Activated CD8-positive, alpha-beta T cell treated with anti-CD3 and anti-CD28 coated beads for 36 hours (primary cell): ENCODE measurements around the gene PPP2R2C. TPM values are rescaled to one million over a fixed set of nuclear protein-coding genes. Genes with fewer than 3 reads are reported as not detected.

Experiments used
- ATAC-seq: fragments of 200-7000 bp; cut with Tn5 transposase; one replicate; pipeline ENCODE4 v1.10.0; 2021; ENCODE audit warnings: mild to moderate bottlenecking, moderate library complexity
- CTCF ChIA-PET: fragments of 350-600 bp; sonication (Branson Sonifier 250); formaldehyde crosslinking; loops from one replicate; lab custom pipeline; 2021; ENCODE audit warnings: antibody characterized with exemption; lab: Charles Lee
- POLR2A ChIA-PET: fragments of 350-600 bp; sonication (Branson Sonifier 250); formaldehyde crosslinking; loops from one replicate; lab custom pipeline; 2021; ENCODE audit warnings: antibody characterized with exemption; lab: Charles Lee
- DNase-seq: peaks from one replicate; pipeline ENCODE4 v3.0.0-alpha.2; 2020
- H3K27ac Mint-ChIP-seq: one replicate; pipeline ENCODE4 v1.8.0; 2021; ENCODE audit warnings: mild to moderate bottlenecking, mixed read lengths
- H3K27me3 Mint-ChIP-seq: one replicate; pipeline ENCODE4 v1.8.0; 2021; ENCODE audit warnings: mixed read lengths
- H3K36me3 Mint-ChIP-seq: one replicate; pipeline ENCODE4 v1.8.0; 2021; ENCODE audit warnings: low read depth, mixed read lengths
- H3K4me1 Mint-ChIP-seq: one replicate; pipeline ENCODE4 v1.8.0; 2021; ENCODE audit warnings: low read depth, mixed read lengths
- H3K4me3 Mint-ChIP-seq: one replicate; pipeline ENCODE4 v1.8.0; 2021; ENCODE audit warnings: mild to moderate bottlenecking, moderate library complexity, mixed read lengths
- H3K9me3 Mint-ChIP-seq: one replicate; pipeline ENCODE4 v1.8.0; 2021; ENCODE audit warnings: mixed read lengths
- CTCF ChIP-seq: fragments of 200-600 bp; IDR thresholded peaks from one replicate; pipeline ENCODE4 v1.8.0; 2022; ENCODE audit warnings: antibody characterized with exemption, mild to moderate bottlenecking
- intact Hi-C: fragments of 100-400 bp; cut with micrococcal nuclease; formaldehyde crosslinking; loops from one replicate; pipeline ENCODE4 v1.10.0; 2022
- total RNA-seq, 2 experiments: library from RNA; stranded (reverse); gene quantifications; one replicate each; pipeline ENCODE4 v1.2.3, GENCODE V29; 2021

Gene PPP2R2C
- total RNA-seq, 2 experiments from 2014 or later, result not detected

- Mint-ChIP-seq H3K36me3 (no peaks in the 10 kb centered on the region), H3K9me3 (no peaks in the 10 kb centered on the region), H3K4me1 (peaks cover 5% of the 10 kb centered on the region), H3K27ac (no peak overlapping the region), H3K4me3 (no peak overlapping the region), H3K27me3 (peaks cover 26% of the 10 kb centered on the region)
- TF ChIP-seq CTCF, result no peak
- DNase-seq (no peak), ATAC-seq (no peak)
- intact Hi-C loops, result no loop called here
- ChIA-PET POLR2A (no interaction called here), CTCF (interaction anchor here (0.9 to 3.8 kb wide), 3 partner anchors 17 to 74 kb away, joined by 3 to 24 read pairs (median 4); no protein-coding TSS in a partner anchor)
Observed at GRCh38 chr4:6324461-6324998, 147.9 kb downstream of the PPP2R2C start.

GRCh38 chr4:6322761-6323566, 149.4 kb downstream of the PPP2R2C start:
- peaks cover 5% of the 10 kb centered on the region for H3K4me1 Mint-ChIP-seq
- H3K27ac Mint-ChIP-seq, result no peak overlapping the region
- peaks cover 26% of the 10 kb centered on the region for H3K27me3 Mint-ChIP-seq
- CTCF ChIA-PET, result interaction anchor here (1.7 to 3.8 kb wide), 2 partner anchors 8 to 73 kb away, joined by 4 to 24 read pairs; no protein-coding TSS in a partner anchor
- H3K36me3 Mint-ChIP-seq, result no peaks in the 10 kb centered on the region
- H3K4me3 Mint-ChIP-seq, result no peak overlapping the region
- H3K9me3 Mint-ChIP-seq, result no peaks in the 10 kb centered on the region
- POLR2A ChIA-PET, result no interaction called here
- no peak for TF ChIP-seq CTCF
- DNase-seq (no peak), ATAC-seq (no peak)
- intact Hi-C loops, result no loop called here

- intact Hi-C loops, result no loop called here
- CTCF ChIA-PET, result interaction anchor here (1.7 to 3.8 kb wide), 2 partner anchors 9 to 72 kb away, joined by 4 to 24 read pairs; no protein-coding TSS in a partner anchor
- Mint-ChIP-seq H3K36me3 (no peaks in the 10 kb centered on the region), H3K27ac (no peak overlapping the region), H3K9me3 (no peaks in the 10 kb centered on the region), H3K27me3 (peaks cover 26% of the 10 kb centered on the region), H3K4me3 (no peak overlapping the region), H3K4me1 (peaks cover 5% of the 10 kb centered on the region)
- ATAC-seq (no peak), DNase-seq (no peak)
- POLR2A ChIA-PET, result no interaction called here
- TF ChIP-seq CTCF, result no peak
Observed at GRCh38 chr4:6322067-6322760, 150.2 kb downstream of the PPP2R2C start.

GRCh38 chr4:6321361-6321760, 151.1 kb downstream of the PPP2R2C start:
- Mint-ChIP-seq H3K4me1 (peaks cover 5% of the 10 kb centered on the region), H3K27ac (no peak overlapping the region), H3K27me3 (peaks cover 26% of the 10 kb centered on the region), H3K9me3 (no peaks in the 10 kb centered on the region), H3K36me3 (no peaks in the 10 kb centered on the region), H3K4me3 (no peak overlapping the region)
- ChIA-PET CTCF (interaction anchor here (2.5 kb wide), 1 partner anchor 10 kb away, joined by 8 read pairs; no protein-coding TSS in a partner anchor), POLR2A (no interaction called here)
- intact Hi-C loops, result no loop called here
- no peak for DNase-seq
- ATAC-seq, result no peak
- no peak for TF ChIP-seq CTCF
